ENCODE data around the gene ELMO1. TPM values are rescaled to one million over a fixed set of nuclear protein-coding genes. Genes with fewer than 3 reads are reported as not detected.

The ELMO1 gene
- total RNA-seq, 1 donor from 2014 or later = 43.4 TPM

DNA sequence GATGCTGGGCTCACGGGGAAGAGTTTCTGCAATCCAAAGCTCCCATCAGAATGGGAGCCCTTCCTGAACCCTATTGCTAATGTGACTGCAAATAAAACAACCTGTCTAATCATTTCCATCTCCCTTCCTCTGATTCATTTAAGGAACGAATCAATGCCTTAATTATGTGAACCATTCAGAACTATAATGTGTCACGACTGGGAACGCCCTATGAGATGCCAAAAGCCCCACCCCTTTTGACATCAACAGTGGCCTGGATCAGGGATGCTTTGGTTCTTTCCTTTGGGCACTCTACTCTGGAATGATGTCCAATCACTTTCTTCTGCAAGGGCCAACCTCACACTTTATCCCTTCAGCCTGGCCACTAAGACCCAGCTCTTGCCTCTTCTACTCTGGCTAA, 528.9 kb downstream of the ELMO1 start:
- no peak for DNase-seq (ENCODE audit: low spot score)

DNA sequence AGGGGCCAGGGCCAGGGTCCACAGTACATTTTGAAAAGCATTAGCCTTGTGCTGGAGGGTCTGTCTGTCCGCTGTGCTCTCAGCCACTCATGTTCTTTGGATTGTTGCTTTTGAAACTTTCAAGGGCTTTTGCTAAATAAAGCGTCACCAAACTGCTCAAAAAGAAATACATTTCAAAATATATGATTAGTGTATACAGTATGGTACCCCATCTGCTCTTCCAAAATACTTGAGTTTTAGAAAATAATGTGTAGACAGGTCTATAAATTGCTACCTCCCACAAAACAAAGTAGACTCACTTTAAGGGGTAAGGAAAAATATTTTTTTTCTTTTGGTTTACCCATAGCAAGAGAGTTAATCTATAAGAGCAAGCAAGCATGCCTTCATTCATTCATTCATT, 530.1 kb downstream of the ELMO1 start:
- DNase-seq (ENCODE audit: low spot score) = no peak

DNA sequence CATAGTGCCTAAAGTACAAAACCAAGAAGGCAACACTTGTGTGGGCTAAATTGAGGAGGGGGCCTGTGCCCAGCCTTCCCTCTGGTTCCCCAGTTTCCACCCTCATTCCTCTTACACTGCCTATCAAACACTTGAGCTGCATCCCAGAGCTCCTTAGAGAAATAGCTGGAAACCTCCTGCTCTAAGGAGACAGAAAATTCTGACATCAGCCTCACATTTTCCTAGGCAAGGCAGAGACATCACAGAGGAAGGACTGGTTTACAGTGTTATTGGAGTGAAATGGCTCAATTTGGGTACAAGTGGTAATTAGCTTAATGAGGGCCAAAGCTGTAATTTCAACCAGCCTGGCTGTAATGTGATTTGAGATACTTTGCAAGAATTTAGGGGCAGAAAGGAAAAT, 532.0 kb downstream of the ELMO1 start:
- no peak for DNase-seq (ENCODE audit: low spot score)

DNA sequence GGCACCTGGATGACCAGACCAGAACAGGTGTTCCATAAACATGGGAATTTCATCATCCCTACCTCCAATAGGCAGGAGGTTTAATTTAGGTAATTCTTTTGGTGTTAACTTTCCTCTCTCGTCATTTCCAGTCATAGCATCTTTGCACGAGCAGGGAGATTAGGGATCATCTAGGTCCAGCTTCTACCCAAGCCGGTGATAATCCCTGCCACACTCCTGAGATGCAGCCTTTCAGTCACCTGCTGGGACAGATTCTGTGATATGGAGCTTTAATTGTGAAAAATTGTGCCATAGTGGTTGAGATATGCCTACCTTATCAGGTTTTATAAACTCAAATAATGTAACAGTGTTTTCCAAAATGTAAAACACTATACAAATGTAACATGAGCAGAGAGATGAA, 532.5 kb downstream of the ELMO1 start:
- no peak for DNase-seq (ENCODE audit: low spot score)

DNA sequence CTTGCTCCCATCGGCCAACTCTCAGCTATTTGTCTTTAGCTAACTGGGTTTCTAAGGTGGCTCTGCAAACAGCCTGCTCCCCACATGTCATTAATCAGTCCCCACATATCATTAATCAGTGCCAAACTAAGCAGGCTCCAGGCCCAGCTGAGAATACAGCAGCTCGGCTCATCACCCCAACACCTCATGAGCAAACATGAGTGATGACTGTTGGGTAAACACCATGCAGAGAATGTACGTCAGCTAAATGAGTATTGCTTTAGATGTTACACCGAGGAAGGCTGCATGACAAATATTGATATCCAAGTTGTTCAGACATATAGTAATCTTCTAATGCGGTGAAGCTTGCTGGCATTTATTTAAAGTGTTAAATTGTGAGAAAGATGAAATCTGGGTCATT, 536.9 kb downstream of the ELMO1 start:
- no peak for DNase-seq (ENCODE audit: low spot score)

DNA sequence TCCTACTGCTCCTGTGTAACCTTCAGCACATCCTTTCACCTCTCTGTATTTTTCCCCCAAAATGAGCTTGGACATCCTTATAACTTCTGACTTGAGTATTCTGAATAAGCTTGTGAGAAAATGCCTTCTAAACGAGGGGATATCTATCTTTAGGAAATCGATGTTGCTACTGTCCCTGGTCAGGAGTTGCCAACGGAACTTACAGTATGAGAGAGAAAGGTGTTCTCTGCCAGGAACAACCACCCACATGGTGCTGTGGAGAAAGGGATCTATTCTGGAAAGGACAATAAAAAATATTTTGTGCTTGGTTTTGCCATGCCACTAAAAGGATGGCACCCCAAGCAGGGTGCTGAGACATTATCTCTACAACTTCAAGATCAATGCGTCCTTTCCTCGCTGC, 537.8 kb downstream of the ELMO1 start:
- no peak for DNase-seq (ENCODE audit: low spot score)

DNA sequence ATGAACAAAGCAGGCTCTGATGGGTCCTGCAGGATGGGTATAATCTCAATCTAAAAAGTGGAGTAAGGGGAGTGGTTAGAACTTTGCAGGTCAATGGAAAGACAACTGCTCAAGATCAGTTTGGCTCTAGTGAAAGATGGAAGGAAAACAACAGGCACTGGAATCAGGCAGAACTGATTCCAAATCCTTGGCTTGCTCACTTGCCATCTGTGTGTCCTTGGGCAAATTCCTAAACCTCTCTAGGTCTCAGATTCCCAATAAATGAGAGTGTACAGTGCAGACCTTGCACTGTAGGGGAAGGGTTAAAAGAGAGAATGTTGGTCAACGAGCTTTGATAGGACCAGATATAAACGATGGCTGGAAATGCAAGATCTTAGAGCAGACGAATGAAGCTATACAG, 538.3 kb downstream of the ELMO1 start:
- no peak for DNase-seq (ENCODE audit: low spot score)

DNA sequence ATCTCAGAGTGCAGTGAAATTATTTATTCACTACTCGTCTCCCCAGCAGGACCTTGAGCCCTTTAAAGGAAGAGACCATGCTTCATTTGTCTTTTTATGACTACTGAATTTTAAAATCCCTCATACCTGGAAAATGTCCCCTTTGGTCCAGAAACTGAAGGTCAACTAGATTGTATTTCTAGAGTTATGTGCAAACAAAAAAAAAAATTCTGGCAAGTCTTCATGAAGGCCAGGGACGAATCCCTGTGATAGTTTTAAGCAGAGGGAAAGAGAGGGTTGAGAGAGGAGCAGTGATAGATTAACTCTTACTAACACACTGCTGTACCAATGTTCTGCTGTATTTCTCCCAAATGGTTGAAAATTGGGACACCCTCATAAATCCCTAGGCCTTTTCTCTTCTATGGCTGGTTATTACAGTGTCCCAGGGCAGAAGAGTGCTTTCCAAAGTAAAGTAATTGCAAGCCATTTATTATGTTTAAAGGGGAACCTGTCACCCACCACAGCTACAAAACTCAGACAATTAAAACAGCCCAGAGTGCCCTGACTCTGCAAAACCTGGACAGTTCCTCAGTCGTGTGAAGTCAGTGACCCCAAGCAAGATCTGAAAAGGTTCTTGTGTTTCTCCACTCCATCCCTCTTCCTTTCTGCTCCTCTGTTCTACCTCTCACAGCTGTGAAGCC, 541.6 kb downstream of the ELMO1 start:
- no peak for DNase-seq (ENCODE audit: low spot score)

DNA sequence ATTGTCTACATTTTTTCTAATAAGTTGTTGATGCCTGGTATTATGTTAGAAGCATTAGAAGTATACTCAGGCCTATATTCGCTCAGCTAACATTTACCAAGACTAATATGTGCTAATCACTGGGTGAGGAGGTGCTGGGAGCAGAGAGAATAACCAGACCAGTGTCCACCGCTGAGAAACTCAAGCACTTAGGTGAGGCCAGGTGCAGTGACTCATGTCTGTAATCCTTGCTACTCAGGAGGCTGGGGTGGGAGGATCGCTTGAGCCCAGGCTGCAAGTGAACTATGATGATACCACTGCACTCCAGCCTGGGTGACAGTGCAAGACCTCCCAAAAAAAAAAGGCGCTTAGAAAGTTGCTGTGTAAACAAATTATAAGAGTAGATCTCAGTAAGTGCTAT, 542.2 kb downstream of the ELMO1 start:
- no peak for DNase-seq (ENCODE audit: low spot score)

DNA sequence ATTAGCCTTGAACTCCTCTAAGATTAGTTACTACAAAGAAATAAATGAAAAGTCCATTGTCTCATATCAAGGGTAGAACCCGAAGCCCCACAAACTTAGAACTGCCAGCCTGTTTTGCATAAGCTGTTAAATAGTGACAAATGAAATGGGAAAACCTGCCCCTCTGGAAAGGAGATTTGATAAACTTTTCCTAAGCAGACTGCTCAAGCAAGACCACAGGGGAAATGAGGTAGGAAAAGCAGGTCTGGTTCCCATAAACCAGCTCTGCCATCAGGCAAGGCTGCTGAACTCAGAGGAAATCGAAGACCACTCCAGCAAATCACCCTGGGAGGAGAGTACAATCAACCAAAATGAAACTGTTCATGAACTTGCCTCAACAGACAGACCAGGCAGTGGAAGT, 542.8 kb downstream of the ELMO1 start:
- DNase-seq (ENCODE audit: low spot score) = no peak

DNA sequence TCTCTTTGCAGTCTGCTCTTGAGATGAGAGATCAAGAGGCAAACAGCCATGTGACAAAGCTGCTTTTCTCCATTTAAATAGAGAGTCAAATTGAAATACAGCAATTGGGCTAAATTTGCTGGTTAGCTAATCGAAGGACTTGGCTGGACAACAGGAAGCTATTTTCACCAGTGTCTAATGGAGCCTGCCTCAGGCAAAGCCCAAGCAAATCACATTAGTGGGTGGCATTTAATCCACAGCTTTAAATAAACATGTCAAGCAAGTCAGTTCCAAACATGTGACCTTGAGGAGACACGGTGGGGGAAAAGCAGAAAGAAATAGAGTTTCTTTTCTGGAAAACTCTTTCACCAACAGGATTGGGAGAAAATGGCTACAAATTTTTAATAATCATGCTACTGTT, 543.9 kb downstream of the ELMO1 start:
- DNase-seq (ENCODE audit: low spot score) = no peak

DNA sequence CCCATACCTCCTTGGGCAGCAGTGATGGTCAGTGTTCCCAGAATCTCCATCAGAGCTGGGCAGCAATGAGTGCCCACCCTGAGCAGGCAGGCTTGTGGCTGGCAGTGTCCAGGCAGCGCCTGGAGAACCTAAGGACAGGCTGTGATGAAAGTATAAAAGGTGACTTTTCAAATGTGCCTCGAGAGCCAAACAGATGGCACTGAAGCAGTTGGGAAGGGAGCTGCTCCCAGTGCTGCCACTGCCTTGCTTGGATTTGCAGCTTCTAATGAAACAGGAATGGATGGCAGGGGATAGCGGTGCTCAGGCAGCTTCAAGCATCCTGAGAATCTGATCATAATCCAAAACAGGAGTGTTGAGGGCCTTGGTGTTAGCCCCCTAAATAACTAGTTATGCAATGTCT, 544.6 kb downstream of the ELMO1 start:
- DNase-seq (ENCODE audit: low spot score) = no peak

DNA sequence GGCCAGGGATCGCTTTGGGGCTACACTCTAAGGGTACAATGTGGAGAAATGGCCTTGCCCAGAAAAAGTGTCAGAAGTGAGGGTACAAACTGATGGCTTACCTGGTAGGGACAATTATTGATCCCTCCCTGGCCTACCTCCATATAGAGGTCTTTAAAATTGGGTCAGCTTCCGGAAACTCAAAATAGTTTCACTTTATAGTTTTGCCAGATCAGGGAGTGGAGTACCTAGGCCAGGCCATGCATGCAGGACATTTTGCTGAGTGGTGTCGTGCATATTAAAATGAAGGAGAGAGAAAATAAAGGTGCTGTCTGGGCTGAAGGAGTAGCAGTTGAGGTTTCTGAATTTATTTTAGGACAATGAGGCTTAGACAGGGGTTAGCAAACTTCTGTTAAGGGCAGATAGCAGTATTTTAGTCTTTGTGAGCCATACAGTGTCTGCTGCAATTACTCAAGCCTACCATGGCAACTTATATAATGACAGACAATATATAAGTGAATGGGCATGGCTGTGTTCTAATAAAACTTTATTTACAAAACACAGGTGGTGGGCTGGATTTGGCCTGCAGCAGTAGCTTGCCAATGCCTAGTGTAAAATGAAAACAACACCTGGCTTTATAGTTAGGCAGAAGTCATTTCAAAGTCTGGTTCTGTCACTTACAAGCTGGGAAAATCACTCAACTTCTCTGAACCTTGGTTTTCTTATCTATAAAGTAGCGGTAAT, 547.5 kb downstream of the ELMO1 start:
- DNase-seq (ENCODE audit: low spot score) = no peak

DNA sequence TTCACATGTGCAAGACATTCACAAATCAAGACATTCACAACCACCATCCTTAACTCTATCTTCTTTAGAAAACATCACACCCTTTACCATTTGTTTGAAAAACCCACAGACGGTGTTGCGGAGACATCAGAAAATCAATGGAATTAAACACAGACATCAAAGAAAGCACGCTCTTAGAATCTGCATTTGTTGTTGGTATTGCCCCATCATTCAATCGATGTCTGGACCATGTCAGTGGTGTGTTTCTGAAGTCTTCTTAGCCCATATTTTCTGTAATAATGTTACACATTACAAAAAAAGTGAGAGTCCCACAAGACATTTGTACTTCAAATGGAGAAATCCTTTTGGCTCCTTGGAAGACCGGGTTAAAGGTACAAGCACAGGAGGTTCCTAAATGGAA, 550.5 kb downstream of the ELMO1 start:
- DNase-seq (ENCODE audit: low spot score) = no peak

DNA sequence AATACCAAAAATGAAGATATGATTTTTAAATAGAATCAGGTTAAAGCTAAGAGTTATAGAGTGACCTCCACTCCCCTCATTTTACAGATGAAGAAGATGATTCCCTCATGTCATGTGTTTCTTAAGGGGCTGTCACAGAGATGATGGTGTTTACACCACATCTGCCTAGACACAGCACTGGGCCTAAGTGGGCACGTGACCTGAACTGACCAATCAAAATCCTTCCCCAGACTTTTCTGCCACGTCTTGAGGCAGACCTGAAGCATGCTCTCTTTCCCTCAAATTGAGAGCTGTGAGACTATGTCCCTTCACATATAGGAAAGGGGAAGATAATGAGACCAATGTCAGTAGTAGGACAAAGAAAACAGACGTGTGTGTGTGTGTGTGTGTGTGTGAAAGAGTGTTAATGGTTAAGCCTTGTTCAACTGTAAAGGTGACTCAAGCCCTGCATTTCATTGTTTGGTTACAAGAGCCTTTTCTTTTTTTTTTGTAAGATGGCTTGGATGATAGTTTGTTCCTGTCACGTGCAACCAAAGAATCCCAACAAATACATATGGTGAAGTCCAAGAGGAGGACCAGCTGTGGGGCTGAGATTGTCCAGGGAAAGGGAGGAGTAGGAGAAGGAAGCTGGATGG, 551.6 kb downstream of the ELMO1 start:
- no peak for DNase-seq (ENCODE audit: low spot score)

DNA sequence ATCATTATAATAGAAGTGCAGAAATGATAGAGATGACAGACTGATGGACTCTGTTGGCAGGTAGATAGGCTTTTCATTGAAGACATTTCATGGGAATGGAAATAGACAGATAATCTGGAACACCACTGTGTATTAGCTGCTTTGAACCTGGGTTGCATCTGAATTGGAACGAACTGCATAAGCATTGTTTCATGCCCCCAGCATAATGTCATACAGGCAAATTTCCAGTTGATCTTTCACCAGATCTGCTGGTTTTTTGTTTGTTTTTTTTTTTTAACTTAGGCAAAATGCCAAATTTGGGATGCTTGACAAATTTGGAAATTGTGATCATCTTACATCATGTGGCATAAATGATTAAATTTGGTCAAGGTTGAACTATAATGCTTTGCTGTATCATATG, 552.2 kb downstream of the ELMO1 start:
- DNase-seq (ENCODE audit: low spot score) = no peak

DNA sequence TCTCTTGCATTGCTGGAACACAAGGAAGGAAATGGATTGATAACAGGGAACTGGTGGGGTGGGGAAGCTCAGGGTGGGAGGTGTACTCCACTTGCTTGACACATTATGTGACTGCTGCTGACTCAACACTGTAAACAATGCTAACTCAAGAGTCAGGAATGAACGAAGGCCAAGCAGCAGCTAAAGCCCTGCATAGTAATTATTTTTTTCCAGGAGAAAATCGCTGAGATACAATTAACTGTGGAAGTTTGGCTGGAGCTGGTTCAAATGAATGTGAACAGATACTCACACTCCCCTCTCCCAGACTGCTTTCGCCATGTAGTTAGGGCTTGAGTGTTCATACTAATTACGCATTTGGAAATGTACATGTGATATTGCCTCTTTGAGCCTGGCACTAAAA, 553.5 kb downstream of the ELMO1 start:
- no peak for DNase-seq (ENCODE audit: low spot score)

DNA sequence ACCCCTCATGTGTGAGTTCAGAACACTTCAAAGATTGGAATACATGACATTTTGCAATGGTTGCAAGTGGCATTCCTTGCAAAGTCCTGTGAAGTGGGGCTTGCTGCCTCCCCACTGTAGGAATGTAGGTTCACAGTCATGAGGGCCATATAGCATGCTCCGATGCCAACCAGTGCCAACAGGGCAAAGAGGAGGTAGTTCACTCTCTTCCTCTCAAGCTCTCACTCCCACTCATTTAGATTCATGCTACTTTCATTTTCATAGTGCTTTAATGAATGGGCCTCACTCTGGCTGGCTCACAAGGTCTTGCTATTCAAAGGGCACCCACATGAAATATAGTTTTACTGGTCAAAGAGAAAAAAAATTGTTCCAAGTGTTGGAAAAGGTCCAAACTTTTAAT, 554.5 kb downstream of the ELMO1 start:
- DNase-seq (ENCODE audit: low spot score) = no peak

DNA sequence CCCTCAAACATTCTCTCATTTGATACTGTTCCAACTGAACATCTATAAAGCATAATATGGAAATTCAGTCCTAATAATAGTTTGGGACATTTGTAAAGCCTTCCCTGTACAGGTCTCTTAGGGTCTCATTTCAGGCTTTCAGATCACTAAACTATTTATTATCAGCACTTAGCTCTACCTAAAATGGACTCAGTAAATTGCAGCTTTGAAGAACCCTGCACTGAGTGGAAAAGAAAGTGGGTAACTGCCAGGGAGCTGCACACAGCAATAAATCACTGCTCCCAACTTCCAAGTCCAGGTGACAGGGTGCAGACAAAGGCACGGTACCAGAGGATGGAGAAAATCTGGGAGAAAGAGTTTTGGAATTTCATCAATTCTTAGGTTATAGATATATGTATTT, 559.5 kb downstream of the ELMO1 start:
- no peak for DNase-seq (ENCODE audit: low spot score)

DNA sequence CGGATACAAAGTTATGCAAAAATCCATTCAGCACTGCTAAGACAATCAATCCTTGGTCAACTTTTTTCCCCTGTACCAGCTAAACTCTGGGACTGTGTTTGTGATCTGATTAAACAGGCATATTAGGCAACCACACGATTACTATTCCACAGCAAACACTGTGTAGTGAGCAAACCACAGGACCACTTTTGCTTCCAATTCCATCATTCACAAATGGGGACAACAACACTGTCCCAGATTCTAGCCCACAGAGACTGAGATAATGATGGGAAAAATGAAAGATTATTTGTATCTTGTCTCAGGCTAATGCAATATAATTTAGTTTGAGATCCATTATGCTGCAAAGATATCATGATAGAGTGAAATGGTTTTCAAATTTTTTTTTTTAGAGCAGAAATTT, 560.7 kb downstream of the ELMO1 start:
- no peak for DNase-seq (ENCODE audit: low spot score)

DNA sequence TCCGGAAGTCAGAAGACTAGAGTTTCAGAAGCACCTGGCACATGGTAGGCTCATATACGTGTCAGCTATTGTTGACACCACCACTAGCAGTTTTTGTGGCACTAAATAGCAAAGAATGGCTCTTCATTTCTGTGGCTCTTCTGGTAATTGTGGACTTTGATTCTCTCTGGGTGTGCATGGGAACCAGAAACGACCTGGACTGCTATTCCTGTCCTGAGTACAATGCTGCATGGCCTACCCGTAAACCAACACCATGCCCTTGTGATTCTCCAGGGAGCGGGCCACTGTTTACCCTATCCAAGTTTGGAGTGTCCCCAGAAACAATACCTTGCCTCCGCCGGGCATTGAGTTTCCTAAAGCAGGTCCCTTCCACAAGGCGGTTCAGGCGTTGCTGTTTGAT, 561.4 kb downstream of the ELMO1 start:
- no peak for DNase-seq (ENCODE audit: low spot score)

DNA sequence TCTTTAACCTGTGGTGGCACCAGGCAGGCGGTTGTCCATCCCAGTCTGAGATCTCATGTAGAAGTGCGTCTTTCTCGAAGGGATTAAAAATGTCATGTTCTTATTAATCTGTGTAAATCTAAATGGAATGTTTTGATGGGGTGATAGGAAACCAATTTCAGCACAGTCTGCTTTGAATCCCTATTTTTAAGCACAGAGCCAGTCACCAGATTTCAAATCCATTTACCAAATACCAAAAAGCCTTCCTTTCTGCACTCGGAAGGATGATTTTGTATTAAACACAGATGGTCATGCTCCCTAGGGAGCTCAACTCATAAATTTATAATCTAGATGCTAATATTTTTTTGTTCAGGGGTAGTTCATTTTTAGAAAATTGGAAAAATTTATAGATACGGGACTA, 563.8 kb downstream of the ELMO1 start:
- DNase-seq (ENCODE audit: low spot score) = no peak

DNA sequence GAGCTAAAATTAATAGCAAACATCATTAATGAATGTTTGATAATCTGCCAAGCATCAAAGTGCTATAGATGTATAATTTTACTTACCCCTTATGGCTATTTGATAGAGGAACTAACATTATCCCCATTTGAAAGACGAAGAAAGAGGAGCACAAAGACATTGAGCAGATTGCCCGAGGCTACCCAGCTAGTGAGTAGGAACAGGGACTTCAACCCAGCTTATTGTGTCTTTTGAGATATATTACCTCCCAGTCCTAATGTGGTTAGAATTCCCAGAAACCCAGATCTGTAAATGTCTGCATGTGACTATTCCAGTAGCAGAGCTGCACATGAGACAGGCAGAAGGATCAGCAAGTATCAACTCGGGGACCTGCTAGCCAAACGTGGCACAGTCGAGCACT, 564.3 kb downstream of the ELMO1 start:
- DNase-seq (ENCODE audit: low spot score) = no peak

Data from mucosa of gallbladder (tissue), 1 donor.